ENCODE data around the gene ADAMTS16. TPM values are rescaled to one million over a fixed set of nuclear protein-coding genes. Genes with fewer than 3 reads are reported as not detected.

The ADAMTS16 gene
- total and polyA plus RNA-seq, 2 donors (not counting 3 experiments of a cell fraction or from before 2014, with no cell fraction given): not detected

- no peak for TF ChIP-seq POLR2A (IDR thresholded peaks at IDR 0.05; ENCODE audit: low read depth, low read length)
- TF ChIP-seq CTCF (IDR thresholded peaks at IDR 0.05; ENCODE audit: extremely low read depth in 1 of 2, insufficient read depth in 1 of 2, low read depth in 1 of 2, low read length in 2 of 2): no peak
- no peak for TF ChIP-seq FOS (IDR thresholded peaks at IDR 0.05; ENCODE audit: borderline replicate concordance, insufficient read depth, low read length)
- no peak for TF ChIP-seq EZH2 (IDR thresholded peaks at IDR 0.05; ENCODE audit: borderline replicate concordance, low read depth, low read length, severe bottlenecking)
- peak; percentile 21 for TF ChIP-seq GATA2 (IDR thresholded peaks at IDR 0.05; ENCODE audit: insufficient read depth, insufficient read length, low read depth, low read length)
- TF ChIP-seq MAX (IDR thresholded peaks at IDR 0.05; ENCODE audit: insufficient read depth, insufficient read length): no peak
- POLR2A ChIA-PET: no interaction called here
- no peaks in the 10 kb centered on the region for H3K9me1 ChIP-seq (replicated peaks; ENCODE audit: control insufficient read depth, extremely low read depth, insufficient read depth, low read length)
- CTCF ChIA-PET: no interaction called here
- H3K79me2 ChIP-seq (ENCODE audit: control insufficient read depth, insufficient read depth, low read length): no peaks in the 10 kb centered on the region
- DNase-seq (ENCODE audit: low read depth, low spot score) (peak; percentile 30), FAIRE-seq (no peak)
- BruUV-seq (replicated peaks): no TSS peak
- H3K36me3 ChIP-seq (ENCODE audit: control insufficient read depth in 2 of 2, extremely low read depth in 1 of 2, insufficient read depth in 2 of 2, low read length in 2 of 2): no peaks in the 10 kb centered on the region
- H3K27me3 ChIP-seq (ENCODE audit: control insufficient read depth in 2 of 2, insufficient read depth in 2 of 2, low read length in 2 of 2): no peaks in the 10 kb centered on the region
- H3K9me3 ChIP-seq (replicated peaks; ENCODE audit: control insufficient read depth, insufficient read depth, low read length): peaks cover 4% of the 10 kb centered on the region
- no peak overlapping the region for H3K4me3 ChIP-seq (replicated peaks in 1 of 3; ENCODE audit: insufficient read depth in 1 of 3, low read depth in 1 of 3, low read length in 3 of 3)
- H3K4me1 ChIP-seq (ENCODE audit: control insufficient read depth, extremely low read depth, insufficient read depth, low read length): peaks cover 3% of the 10 kb centered on the region
- H3K4me2 ChIP-seq (ENCODE audit: insufficient read depth, low read length): no peak overlapping the region
- no peaks in the 10 kb centered on the region for H4K20me1 ChIP-seq (replicated peaks; ENCODE audit: control insufficient read depth, extremely low read depth, insufficient read depth, low read length)
- dilution Hi-C loops (cut with MboI; ENCODE audit: extremely low pct_ligation_motif_present, low sequenced_read_pairs): no loop called here
- no peak overlapping the region for H2AFZ ChIP-seq (ENCODE audit: low read depth, low read length)
- intact Hi-C loops (cut with micrococcal nuclease): no loop called here
- no peak overlapping the region for H3K27ac ChIP-seq (ENCODE audit: insufficient read depth, low read depth, low read length)
- no peak overlapping the region for H3K9ac ChIP-seq (replicated peaks; ENCODE audit: extremely low read depth, insufficient read depth, low read length)
Measured at GRCh38 chr5:5344051-5344571, 204.0 kb downstream of the ADAMTS16 start.

Measured in endothelial cell of umbilical vein (primary cell).